H54 (cell line): ENCODE measurements around the gene PSG2.
"Not testable (repeated sequence)": the region's sequence is repeated elsewhere in the genome, so short reads cannot be mapped to it uniquely, and the experiment has no call there.

Experiments used
- DNase-seq: peaks from one replicate; pipeline ENCODE4 v3.0.0; 2011; ENCODE audit warnings: low spot score, mixed read lengths; ENCODE audit not compliant: insufficient read length
- FAIRE-seq: peaks from 3 replicates; lab custom pipeline; 2011; peaks lifted over from hg19 to GRCh38; lab: Jason Lieb, UNC
- POLR2A ChIP-seq: IDR thresholded peaks from 2 replicates; pipeline ENCODE4 v1.6.1; 2011; ENCODE audit warnings: low read depth, mild to moderate bottlenecking, low read length

The PSG2 gene

GRCh38 chr19:43084196-43084832, 1.8 kb upstream of the PSG2 start:
- FAIRE-seq, result not testable (repeated sequence)

DNA sequence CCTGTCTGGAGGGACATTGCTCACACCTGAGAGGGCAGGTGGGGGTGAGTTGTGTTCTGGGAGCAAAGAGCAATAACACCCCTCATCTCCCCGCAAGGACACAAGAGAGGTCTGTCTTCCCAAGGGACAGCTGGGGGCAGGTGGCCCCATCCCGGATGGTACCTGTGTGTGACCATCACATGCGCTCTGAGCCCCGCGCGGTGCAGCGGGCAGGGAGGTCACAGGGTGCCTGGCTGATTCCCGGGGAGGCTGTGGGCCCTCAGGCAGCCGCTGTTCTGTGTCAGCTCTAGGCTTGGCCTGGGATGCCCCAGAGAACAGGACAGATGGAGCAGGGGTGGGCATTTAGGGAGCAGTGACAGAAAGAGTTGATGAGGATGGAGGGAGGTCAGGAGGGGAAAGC, 1.2 kb upstream of the PSG2 start:
- FAIRE-seq, DNase-seq: not testable (repeated sequence)

More at GRCh38 chr19:43084196-43084832, 1.8 kb upstream of the PSG2 start:
- not testable (repeated sequence) for DNase-seq

GRCh38 chr19:43078311-43078710, 4.2 kb downstream of the PSG2 start:
- FAIRE-seq (no peak), DNase-seq (peak; percentile 23)
- TF ChIP-seq POLR2A, result no peak

DNA sequence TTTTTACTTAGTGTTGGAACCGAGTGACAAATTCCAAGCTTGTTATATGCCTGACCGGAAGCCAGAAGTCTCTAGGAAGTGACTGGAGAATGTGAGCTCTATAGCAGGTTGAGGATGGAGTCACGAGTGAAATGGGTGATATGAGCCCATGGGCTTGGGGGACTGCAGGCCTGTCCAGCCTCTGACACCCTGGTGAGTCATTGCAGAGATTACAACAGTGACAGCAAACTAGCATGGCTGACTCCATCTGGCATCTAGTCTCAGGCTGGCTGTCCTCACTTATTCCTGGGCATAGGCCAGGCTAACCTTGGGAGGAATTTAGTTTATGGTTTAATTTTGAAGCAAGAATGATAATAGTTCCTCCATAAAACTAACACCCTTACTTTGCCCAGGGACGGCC, 4.6 kb downstream of the PSG2 start:
- FAIRE-seq, result not testable (repeated sequence)
- peak; percentile 26 for DNase-seq

GRCh38 chr19:43062418-43062817, 20.1 kb downstream of the PSG2 start:
- not testable (repeated sequence) for DNase-seq, FAIRE-seq

DNA sequence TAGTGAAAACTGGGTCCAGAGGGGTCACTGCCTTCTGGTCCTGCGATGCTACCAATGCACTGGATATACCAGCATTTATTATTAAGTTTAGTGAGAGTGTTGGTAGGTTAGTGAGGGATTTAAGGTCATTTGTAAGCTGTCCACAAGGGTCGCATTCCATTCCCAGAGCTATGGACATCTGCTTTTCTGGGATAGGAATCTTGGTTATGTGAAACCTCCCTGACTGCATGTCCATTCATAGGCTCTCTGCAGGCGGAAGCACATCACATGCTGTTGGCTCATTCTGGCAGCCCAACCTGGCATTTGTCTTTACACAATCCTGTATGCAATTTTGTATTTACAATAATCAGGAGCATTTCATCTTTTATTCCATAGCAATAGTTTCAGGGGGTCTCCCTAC, 21.2 kb downstream of the PSG2 start:
- FAIRE-seq, result peak; percentile 68
- not testable (repeated sequence) for DNase-seq

- not testable (repeated sequence) for DNase-seq, FAIRE-seq
Observed at GRCh38 chr19:43060254-43060653, 22.2 kb downstream of the PSG2 start.

GRCh38 chr19:43059482-43059881, 23.0 kb downstream of the PSG2 start:
- not testable (repeated sequence) for FAIRE-seq, DNase-seq

GRCh38 chr19:43058440-43058839, 24.1 kb downstream of the PSG2 start:
- not testable (repeated sequence) for FAIRE-seq, DNase-seq

GRCh38 chr19:43047966-43048365, 34.5 kb downstream of the PSG2 start:
- FAIRE-seq, DNase-seq: not testable (repeated sequence)

- not testable (repeated sequence) for FAIRE-seq
Observed at GRCh38 chr19:43046578-43046977, 35.9 kb downstream of the PSG2 start.

GRCh38 chr19:43043492-43044180, 38.9 kb downstream of the PSG2 start:
- not testable (repeated sequence) for FAIRE-seq, DNase-seq

More at GRCh38 chr19:43046578-43046977, 35.9 kb downstream of the PSG2 start:
- not testable (repeated sequence) for DNase-seq

- DNase-seq, FAIRE-seq: not testable (repeated sequence)
Observed at GRCh38 chr19:43031645-43032044, 50.9 kb downstream of the PSG2 start.

- FAIRE-seq (no peak), DNase-seq (no peak)
- TF ChIP-seq POLR2A, result no peak
Observed at GRCh38 chr19:43028866-43029265, 53.6 kb downstream of the PSG2 start.

DNA sequence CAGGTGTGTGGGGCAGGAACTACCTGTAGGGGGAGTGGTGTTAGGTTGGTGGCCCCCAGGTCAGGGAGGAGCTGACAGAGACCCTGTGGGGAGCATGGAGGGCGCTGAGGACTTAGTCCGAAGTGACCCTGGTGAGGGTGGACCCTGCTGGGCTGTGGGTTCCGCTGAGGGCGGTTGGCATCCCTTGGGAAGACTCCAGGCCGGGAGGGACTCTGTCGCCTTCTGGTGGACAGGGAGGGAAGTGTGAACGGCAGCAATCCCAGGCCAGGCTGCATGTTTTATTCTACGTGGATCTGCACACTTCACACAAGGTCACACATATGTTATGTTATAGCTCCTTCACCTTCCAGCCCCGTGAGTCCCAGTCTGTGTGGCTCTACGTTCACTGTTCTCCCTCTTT, 54.5 kb downstream of the PSG2 start:
- DNase-seq, FAIRE-seq: not testable (repeated sequence)

DNA sequence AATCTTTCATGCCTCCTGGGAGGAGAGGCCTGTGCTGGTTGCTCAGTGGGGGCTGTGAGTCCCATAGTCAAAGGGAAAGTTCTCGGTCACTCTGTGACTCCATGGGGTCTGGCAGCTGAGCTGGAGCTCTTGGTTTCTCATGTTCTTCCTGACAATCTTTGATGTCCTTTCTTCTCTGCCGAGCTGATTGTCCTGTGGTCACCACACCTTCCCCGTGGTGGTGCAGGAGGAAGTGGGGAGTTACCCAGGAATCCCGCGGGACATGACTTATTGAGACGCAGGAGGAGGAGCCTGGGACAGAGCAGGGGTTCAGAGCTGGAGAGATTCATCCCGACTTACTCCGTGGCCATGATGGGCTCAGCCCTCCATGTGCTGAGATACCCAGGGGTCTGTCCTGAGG, 55.4 kb downstream of the PSG2 start:
- not testable (repeated sequence) for FAIRE-seq, DNase-seq

- not testable (repeated sequence) for FAIRE-seq
Observed at GRCh38 chr19:43026369-43026768, 56.1 kb downstream of the PSG2 start, which contains the start of gene PSG11. PSG11 (minus strand) TSS chr19:43026469; CDS start chr19:43026372, 97 bp downstream.

GRCh38 chr19:43022098-43022497, 60.4 kb downstream of the PSG2 start:
- not testable (repeated sequence) for DNase-seq
- peak; percentile 69 for FAIRE-seq

More at GRCh38 chr19:43026369-43026768, 56.1 kb downstream of the PSG2 start, which contains the start of gene PSG11:
- DNase-seq, result not testable (repeated sequence)

DNA sequence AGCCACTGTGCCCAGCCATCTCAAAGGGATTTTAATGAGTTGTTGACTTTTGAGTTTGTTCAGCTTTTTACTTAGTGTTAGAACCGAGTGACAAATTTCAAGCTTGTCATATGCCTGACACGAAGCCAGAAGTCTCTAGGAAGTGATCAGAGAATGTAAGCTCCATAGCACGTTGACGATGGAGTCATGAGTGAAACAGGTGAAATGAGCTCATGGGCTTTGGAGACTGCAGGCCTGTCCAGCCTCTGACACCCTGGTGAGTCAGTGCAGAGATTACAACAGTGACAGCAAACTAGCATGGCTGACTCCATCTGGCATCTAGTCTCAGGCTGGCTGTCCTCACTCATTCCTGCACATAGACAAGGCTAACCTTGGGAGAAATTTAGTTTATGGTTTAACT, 60.9 kb downstream of the PSG2 start:
- peak; percentile 66 for DNase-seq

GRCh38 chr19:43019588-43019987, 62.9 kb downstream of the PSG2 start:
- DNase-seq, FAIRE-seq: not testable (repeated sequence)

More for the DNA sequence above, 60.9 kb downstream of the PSG2 start:
- FAIRE-seq, result peak; percentile 93
